H9 (cell line): Measurements from ENCODE around the gene TECPR2. TPM values are rescaled to one million over a fixed set of nuclear protein-coding genes. Genes with fewer than 3 reads are reported as not detected.

Source experiments
- DNase-seq: peaks from one replicate; pipeline ENCODE4 v3.0.0-alpha.2; 2017
- H2AFZ ChIP-seq: one replicate; pipeline ENCODE4 v1.6.1; 2013; ENCODE audit warnings: mild to moderate bottlenecking, low read length, control low read depth, moderate library complexity
- H2AK5ac ChIP-seq: 2 replicates; pipeline ENCODE4 v1.6.1; 2013; ENCODE audit warnings: low read length, control low read depth, mixed read lengths; ENCODE audit not compliant: insufficient read length
- H2BK120ac ChIP-seq: one replicate; pipeline ENCODE4 v1.6.1; 2013; ENCODE audit warnings: low read depth, mild to moderate bottlenecking, low read length, control low read depth, inconsistent platforms; ENCODE audit not compliant: poor library complexity, severe bottlenecking
- H2BK12ac ChIP-seq: 2 replicates; pipeline ENCODE4 v1.6.1; 2013; ENCODE audit warnings: low read length, control low read depth, mixed read lengths, low read depth; ENCODE audit not compliant: insufficient read length
- H2BK15ac ChIP-seq: 2 replicates; pipeline ENCODE4 v1.6.1; 2013; ENCODE audit warnings: low read depth, low read length, control low read depth
- H2BK20ac ChIP-seq: one replicate; pipeline ENCODE4 v1.6.1; 2013; ENCODE audit warnings: low read depth, mild to moderate bottlenecking, low read length, control low read depth, inconsistent platforms; ENCODE audit not compliant: poor library complexity, severe bottlenecking
- H2BK5ac ChIP-seq: 2 replicates; pipeline ENCODE4 v1.6.1; 2013; ENCODE audit warnings: low read length, control low read depth, mixed read lengths; ENCODE audit not compliant: insufficient read length
- H3K14ac ChIP-seq: 2 replicates; pipeline ENCODE4 v1.6.1; 2013; ENCODE audit warnings: low read length, control low read depth; ENCODE audit not compliant: insufficient read depth
- H3K18ac ChIP-seq: 2 replicates; pipeline ENCODE4 v1.6.1; 2013; ENCODE audit warnings: low read depth, mild to moderate bottlenecking, mixed read lengths, low read length, control low read depth; ENCODE audit not compliant: insufficient read length
- H3K23ac ChIP-seq: 2 replicates; pipeline ENCODE4 v1.6.1; 2013; ENCODE audit warnings: low read length, control low read depth, mixed read lengths, low read depth; ENCODE audit not compliant: insufficient read length
- H3K23me2 ChIP-seq: 2 replicates; pipeline ENCODE4 v1.6.1; 2013; ENCODE audit warnings: low read depth, mild to moderate bottlenecking, mixed read lengths, low read length, control low read depth; ENCODE audit not compliant: insufficient read length, poor library complexity, severe bottlenecking
- H3K27ac ChIP-seq: 2 replicates; pipeline ENCODE4 v1.5.1; 2013; ENCODE audit warnings: low read length, control low read depth, mixed read lengths, low read depth; ENCODE audit not compliant: insufficient read length
- H3K27me3 ChIP-seq: 2 replicates; pipeline ENCODE4 v1.6.1; 2013; ENCODE audit warnings: low read length, control low read depth, inconsistent platforms; ENCODE audit not compliant: insufficient read depth
- H3K4ac ChIP-seq: 2 replicates; pipeline ENCODE4 v1.6.1; 2013; ENCODE audit warnings: low read depth, mild to moderate bottlenecking, control low read depth, inconsistent platforms, low read length, moderate library complexity
- H3K4me1 ChIP-seq: 2 replicates; pipeline ENCODE4 v1.6.1; 2013; ENCODE audit warnings: low read length, control low read depth, inconsistent platforms; ENCODE audit not compliant: insufficient read depth
- H3K4me2 ChIP-seq: 2 replicates; pipeline ENCODE4 v1.6.1; 2013; ENCODE audit warnings: low read length, control low read depth, mixed read lengths; ENCODE audit not compliant: insufficient read length, insufficient read depth
- H3K56ac ChIP-seq: 2 replicates; pipeline ENCODE4 v1.6.1; 2013; ENCODE audit warnings: low read depth, mild to moderate bottlenecking, mixed read lengths, low read length, control low read depth; ENCODE audit not compliant: insufficient read length
- H3K79me1 ChIP-seq: 2 replicates; pipeline ENCODE4 v1.6.1; 2013; ENCODE audit warnings: low read depth, mild to moderate bottlenecking, moderate library complexity, low read length, control low read depth, inconsistent platforms; ENCODE audit not compliant: insufficient read depth, poor library complexity, severe bottlenecking
- H3K79me2 ChIP-seq: 2 replicates; pipeline ENCODE4 v1.6.1; 2013; ENCODE audit warnings: low read length, control low read depth, inconsistent platforms; ENCODE audit not compliant: insufficient read depth
- H3K9ac ChIP-seq: 2 replicates; pipeline ENCODE4 v1.6.1; 2013; ENCODE audit warnings: low read length, control low read depth, mixed read lengths; ENCODE audit not compliant: insufficient read length; ENCODE audit errors: extremely low read depth
- H3K9me3 ChIP-seq: one replicate; pipeline ENCODE4 v1.6.1; 2013; ENCODE audit warnings: low read depth, low read length, inconsistent platforms; ENCODE audit not compliant: control insufficient read depth
- H3T11ph ChIP-seq: one replicate; pipeline ENCODE4 v1.6.1; 2013; ENCODE audit warnings: mild to moderate bottlenecking, low read length, control low read depth, inconsistent platforms
- H4K20me1 ChIP-seq: one replicate; pipeline ENCODE4 v1.6.1; 2013; ENCODE audit not compliant: control insufficient read depth, insufficient read length, insufficient read depth
- H4K5ac ChIP-seq: 2 replicates; pipeline ENCODE4 v1.6.1; 2013; ENCODE audit warnings: low read depth, mild to moderate bottlenecking, mixed read lengths, low read length, control low read depth; ENCODE audit not compliant: insufficient read length
- H4K8ac ChIP-seq: replicated peaks from 2 replicates; pipeline ENCODE4 v1.6.1; 2013; ENCODE audit warnings: low read length, control low read depth, mixed read lengths, low read depth; ENCODE audit not compliant: insufficient read length
- H4K91ac ChIP-seq: 2 replicates; pipeline ENCODE4 v1.6.1; 2013; ENCODE audit warnings: low read depth, mild to moderate bottlenecking, moderate library complexity, mixed read lengths, low read length, control low read depth; ENCODE audit not compliant: insufficient read length
- H3K27ac Mint-ChIP-seq, 3 experiments: 2 replicates in 2 of 3; 3 replicates in 1 of 3; pipeline ENCODE4 v1.8.0; 2020 to 2021; ENCODE audit warnings: mixed read lengths in 3 of 3, mild to moderate bottlenecking in 1 of 3, moderate library complexity in 1 of 3
- H3K27me3 Mint-ChIP-seq: 2 replicates; pipeline ENCODE4 v1.8.0; 2021; ENCODE audit warnings: low read depth, mild to moderate bottlenecking, moderate library complexity, mixed read lengths
- H3K36me3 Mint-ChIP-seq, 3 experiments: 2 replicates in 2 of 3; 3 replicates in 1 of 3; pipeline ENCODE4 v1.8.0; 2020 to 2021; ENCODE audit warnings: low read depth in 3 of 3, mixed read lengths in 3 of 3; ENCODE audit not compliant: insufficient read depth in 1 of 3
- H3K4me1 Mint-ChIP-seq, 2 experiments: 2 replicates each; pipeline ENCODE4 v1.8.0; 2020; ENCODE audit warnings: mixed read lengths in 2 of 2
- H3K4me3 Mint-ChIP-seq, 2 experiments: 2 replicates in 1 of 2; 3 replicates in 1 of 2; pipeline ENCODE4 v1.8.0; 2020 to 2021; ENCODE audit warnings: mild to moderate bottlenecking in 2 of 2, mixed read lengths in 2 of 2, moderate library complexity in 1 of 2
- H3K9me3 Mint-ChIP-seq, 2 experiments: 2 replicates in 1 of 2; 3 replicates in 1 of 2; pipeline ENCODE4 v1.8.0; 2020; ENCODE audit warnings: mild to moderate bottlenecking in 2 of 2, mixed read lengths in 2 of 2, moderate library complexity in 1 of 2
- CTCF ChIP-seq: fragments of 200-600 bp; sonication (generic); conservative IDR thresholded peaks from 3 replicates; pipeline ENCODE4 v1.8.0; 2021; ENCODE audit warnings: antibody characterized with exemption, mild to moderate bottlenecking
- WGBS: extraction: QIAGEN DNeasy Blood & Tissue Kit; methylation state at CpG from one replicate; pipeline ENCODE4 v1.1.7; 2013; ENCODE audit warnings: missing lambda C conversion rate, low lambda C conversion rate, mixed read lengths; ENCODE audit not compliant: insufficient read length; ENCODE audit errors: extremely low coverage; 5-methylcytosine and 5-hydroxymethylcytosine counted together
- total RNA-seq: library from RNA; stranded (reverse); gene quantifications from 2 replicates; pipeline ENCODE4 v1.2.1, GENCODE V29; 2021

The TECPR2 gene
- total RNA-seq, 1 experiment from 2014 or later = 15.4 TPM

GRCh38 chr14:102373110-102373509 is 10.4 kb downstream of the TECPR2 start:
- no peak overlapping the region for H3K27ac ChIP-seq
- H3K79me1 ChIP-seq = no peaks in the 10 kb centered on the region
- no peak overlapping the region for H3K14ac ChIP-seq
- DNase-seq = no peak
- no peak overlapping the region for H3K4me2 ChIP-seq
- no peaks in the 10 kb centered on the region for H3K9me3 ChIP-seq
- no peak overlapping the region for H3K9ac ChIP-seq
- no peak overlapping the region for H3K56ac ChIP-seq
- no peaks in the 10 kb centered on the region for H3K27me3 Mint-ChIP-seq
- H3K27ac Mint-ChIP-seq = no peak overlapping the region
- peaks cover 0 to 11% (median 0%) of the 10 kb centered on the region in 3 experiments; a peak in 2 of 7 replicates for H3K36me3 Mint-ChIP-seq
- no peak overlapping the region for H2BK5ac ChIP-seq
- no peaks in the 10 kb centered on the region for H3K27me3 ChIP-seq
- H3K4me1 ChIP-seq = no peaks in the 10 kb centered on the region
- TF ChIP-seq CTCF = no peak
- H3K79me2 ChIP-seq = 0 out of 2 replicates have a peak, but pooled peaks cover 4% of the 10 kb centered on the region
- H3T11ph ChIP-seq = no peak overlapping the region
- no peak overlapping the region for H2BK12ac ChIP-seq
- no peak overlapping the region for H3K4ac ChIP-seq
- H2AK5ac ChIP-seq = no peak overlapping the region
- no peak overlapping the region for H4K91ac ChIP-seq
- H3K23me2 ChIP-seq = no peaks in the 10 kb centered on the region
- H3K18ac ChIP-seq = no peak overlapping the region
- H3K9me3 Mint-ChIP-seq = no peaks in the 10 kb centered on the region
- H4K20me1 ChIP-seq = no peaks in the 10 kb centered on the region
- H2BK120ac ChIP-seq = no peak overlapping the region
- H3K23ac ChIP-seq = no peak overlapping the region
- no peak overlapping the region for H3K4me3 Mint-ChIP-seq
- H2BK20ac ChIP-seq = no peak overlapping the region
- H3K4me1 Mint-ChIP-seq = peaks cover 0 to 10% of the 10 kb centered on the region in 2 experiments; a peak in 3 of 4 replicates
- no peak overlapping the region for H4K5ac ChIP-seq
- no peak overlapping the region for H2AFZ ChIP-seq
- H4K8ac ChIP-seq = no peak overlapping the region
- H2BK15ac ChIP-seq = no peak overlapping the region
- no CpG with 5 or more reads among the region's 3 CpGs for WGBS
